ENCODE results near the gene CCDC97.
"Not testable (repeated sequence)": the region's sequence is repeated elsewhere in the genome, so short reads cannot be mapped to it uniquely, and the experiment has no call there.

- TF ChIP-seq POLR2A, CTCF (IDR thresholded peaks at IDR 0.05): not testable (repeated sequence)
Measured at GRCh38 chr19:41371119-41371518, 61.1 kb downstream of the CCDC97 start.

All from upper lobe of left lung (tissue), 4 donors.